Mammary epithelial cell (primary cell): ENCODE data around the gene DDX6.
"Not testable (repeated sequence)": the region's sequence is repeated elsewhere in the genome, so short reads cannot be mapped to it uniquely, and the experiment has no call there.

Experiments used
- EZH2 ChIP-seq: IDR thresholded peaks from 2 replicates; pipeline ENCODE4 v1.6.1; 2012; ENCODE audit warnings: low read length, inconsistent platforms, borderline replicate concordance
- TF ChIP-seq, protein P1 (sequence below), 2 donors: IDR thresholded peaks in 1 of 2; conservative IDR thresholded peaks in 1 of 2; 2 replicates each; pipeline ENCODE4 v1.5.1; 2011 to 2012; ENCODE audit warnings: inconsistent platforms in 2 of 2, low read length in 2 of 2, mild to moderate bottlenecking in 2 of 2, control low read depth in 1 of 2, low read depth in 1 of 2; ENCODE audit not compliant: insufficient read depth in 1 of 2; ENCODE audit errors: extremely low read depth in 1 of 2

GRCh38 chr11:118728112-118728511 is 62.9 kb downstream of the DDX6 start:
- TF ChIP-seq, protein P1, sequence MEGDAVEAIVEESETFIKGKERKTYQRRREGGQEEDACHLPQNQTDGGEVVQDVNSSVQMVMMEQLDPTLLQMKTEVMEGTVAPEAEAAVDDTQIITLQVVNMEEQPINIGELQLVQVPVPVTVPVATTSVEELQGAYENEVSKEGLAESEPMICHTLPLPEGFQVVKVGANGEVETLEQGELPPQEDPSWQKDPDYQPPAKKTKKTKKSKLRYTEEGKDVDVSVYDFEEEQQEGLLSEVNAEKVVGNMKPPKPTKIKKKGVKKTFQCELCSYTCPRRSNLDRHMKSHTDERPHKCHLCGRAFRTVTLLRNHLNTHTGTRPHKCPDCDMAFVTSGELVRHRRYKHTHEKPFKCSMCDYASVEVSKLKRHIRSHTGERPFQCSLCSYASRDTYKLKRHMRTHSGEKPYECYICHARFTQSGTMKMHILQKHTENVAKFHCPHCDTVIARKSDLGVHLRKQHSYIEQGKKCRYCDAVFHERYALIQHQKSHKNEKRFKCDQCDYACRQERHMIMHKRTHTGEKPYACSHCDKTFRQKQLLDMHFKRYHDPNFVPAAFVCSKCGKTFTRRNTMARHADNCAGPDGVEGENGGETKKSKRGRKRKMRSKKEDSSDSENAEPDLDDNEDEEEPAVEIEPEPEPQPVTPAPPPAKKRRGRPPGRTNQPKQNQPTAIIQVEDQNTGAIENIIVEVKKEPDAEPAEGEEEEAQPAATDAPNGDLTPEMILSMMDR (conservative IDR thresholded peaks at IDR 0.05 in 1 of 2, IDR thresholded peaks at IDR 0.05 in 1 of 2; ENCODE audit: extremely low read depth in 1 of 2, insufficient read depth in 1 of 2, low read depth in 1 of 2, low read length in 2 of 2) = not testable (repeated sequence)
- TF ChIP-seq EZH2 = not testable (repeated sequence)
